GM20431 (cell line): Measurements from ENCODE around the gene IGF2BP1.

Experiments used
- in situ Hi-C: fragments of 300-500 bp; cut with MseI, MboI; formaldehyde crosslinking; loops from one replicate; pipeline ENCODE4 v1.15.0; 2020; ENCODE audit warnings: low sequenced_read_pairs; ENCODE audit not compliant: unreplicated experiment

Gene IGF2BP1

GRCh38 chr17:49016775-49017463 is 19.7 kb downstream of the IGF2BP1 start:
- in situ Hi-C loops = no loop called here

- in situ Hi-C loops = no loop called here
These were observed 21.0 kb downstream of the IGF2BP1 start for GRCh38 chr17:49018116-49018612.

GRCh38 chr17:49018748-49019147 is 21.6 kb downstream of the IGF2BP1 start:
- in situ Hi-C loops = no loop called here

- in situ Hi-C loops = no loop called here
These were observed 23.4 kb downstream of the IGF2BP1 start for GRCh38 chr17:49020609-49021008.

GRCh38 chr17:49021095-49021767 is 24.0 kb downstream of the IGF2BP1 start:
- in situ Hi-C loops = no loop called here

- in situ Hi-C loops = no loop called here
These were observed 24.6 kb downstream of the IGF2BP1 start for GRCh38 chr17:49021768-49022103.

GRCh38 chr17:49022391-49022941 is 25.3 kb downstream of the IGF2BP1 start:
- in situ Hi-C loops = no loop called here

GRCh38 chr17:49024523-49024922 is 27.3 kb downstream of the IGF2BP1 start:
- in situ Hi-C loops = no loop called here

GRCh38 chr17:49026447-49026846 is 29.3 kb downstream of the IGF2BP1 start:
- in situ Hi-C loops = loop anchor here (25.0 kb wide), 1 partner anchor 214 kb away; the partner anchor contains the start of gene TTLL6

GRCh38 chr17:49028271-49028670 is 31.1 kb downstream of the IGF2BP1 start:
- in situ Hi-C loops = loop anchor here (25.0 kb wide), 1 partner anchor 216 kb away; the partner anchor contains the start of gene TTLL6

- in situ Hi-C loops = loop anchor here (25.0 kb wide), 1 partner anchor 218 kb away; the partner anchor contains the start of gene TTLL6
These were observed 32.6 kb downstream of the IGF2BP1 start for GRCh38 chr17:49029801-49030200.

- in situ Hi-C loops = loop anchor here (25.0 kb wide), 1 partner anchor 220 kb away; the partner anchor contains the start of gene TTLL6
These were observed 35.1 kb downstream of the IGF2BP1 start for GRCh38 chr17:49031965-49032928.

- in situ Hi-C loops = loop anchor here (25.0 kb wide), 1 partner anchor 223 kb away; the partner anchor contains the start of gene TTLL6
These were observed 38.5 kb downstream of the IGF2BP1 start for GRCh38 chr17:49035470-49036269.

- in situ Hi-C loops = loop anchor here (25.0 kb wide), 1 partner anchor 224 kb away; the partner anchor contains the start of gene TTLL6
These were observed 39.1 kb downstream of the IGF2BP1 start for GRCh38 chr17:49036270-49036626.

- in situ Hi-C loops = loop anchor here (25.0 kb wide), 1 partner anchor 226 kb away; the partner anchor contains the start of gene TTLL6
These were observed 41.0 kb downstream of the IGF2BP1 start for GRCh38 chr17:49038138-49038537.

GRCh38 chr17:49038544-49038943 is 41.4 kb downstream of the IGF2BP1 start:
- in situ Hi-C loops = loop anchor here (25.0 kb wide), 1 partner anchor 226 kb away; the partner anchor contains the start of gene TTLL6

GRCh38 chr17:49039518-49039917 is 42.3 kb downstream of the IGF2BP1 start:
- in situ Hi-C loops = loop anchor here (25.0 kb wide), 1 partner anchor 227 kb away; the partner anchor contains the start of gene TTLL6

GRCh38 chr17:49041527-49041926 is 44.3 kb downstream of the IGF2BP1 start:
- in situ Hi-C loops = loop anchor here (25.0 kb wide), 1 partner anchor 229 kb away; the partner anchor contains the start of gene TTLL6

GRCh38 chr17:49045376-49045775 is 48.2 kb downstream of the IGF2BP1 start:
- in situ Hi-C loops = loop anchor here (25.0 kb wide), 1 partner anchor 233 kb away; the partner anchor contains the start of gene TTLL6
